ENCODE measurements around the gene KNOP1. TPM values are rescaled to one million over a fixed set of nuclear protein-coding genes. Genes with fewer than 3 reads are reported as not detected.
"Not testable (repeated sequence)": the region's sequence is repeated elsewhere in the genome, so short reads cannot be mapped to it uniquely, and the experiment has no call there.

KNOP1 gene
- total RNA-seq, 6 experiments from 2014 or later = 11.0 to 16.3 (median 13.9) TPM

- peak overlapping the region; percentile 97 for H3K4me3 Mint-ChIP-seq
- peak overlapping the region; percentile 87 for H3K27ac Mint-ChIP-seq
- H3K27me3 Mint-ChIP-seq (ENCODE audit: insufficient read depth) = no peaks in the 10 kb centered on the region; the same call in 1 of the 2 replicates
- H3K9me3 Mint-ChIP-seq = no peaks in the 10 kb centered on the region
- TF ChIP-seq CTCF (IDR thresholded peaks at IDR 0.05) = no peak
- H3K36me3 Mint-ChIP-seq (ENCODE audit: low read depth) = peaks cover 11% of the 10 kb centered on the region
- peaks cover 20% of the 10 kb centered on the region for H3K4me1 Mint-ChIP-seq (ENCODE audit: low read depth)
- no peak for DNase-seq
Observed at GRCh38 chr16:19718624-19718965, 568 bp upstream of the KNOP1 start.

- H3K4me3 Mint-ChIP-seq = peak overlapping the region; percentile 97
Observed at GRCh38 chr16:19717314-19717713, 713 bp downstream of the KNOP1 start.

GRCh38 chr16:19716728-19717127 is 1.3 kb downstream of the KNOP1 start:
- peaks cover 20% of the 10 kb centered on the region for H3K4me1 Mint-ChIP-seq (ENCODE audit: low read depth)
- H3K36me3 Mint-ChIP-seq (ENCODE audit: low read depth) = peaks cover 19% of the 10 kb centered on the region
- not testable (repeated sequence) for DNase-seq; H3K9me3 Mint-ChIP-seq; H3K27me3 Mint-ChIP-seq (ENCODE audit: insufficient read depth)
- peak overlapping the region; percentile 87 for H3K27ac Mint-ChIP-seq
- H3K4me3 Mint-ChIP-seq = peak overlapping the region; percentile 97

More at GRCh38 chr16:19717314-19717713, 713 bp downstream of the KNOP1 start:
- no peak for DNase-seq
- TF ChIP-seq CTCF (IDR thresholded peaks at IDR 0.05) = no peak
- H3K9me3 Mint-ChIP-seq = no peaks in the 10 kb centered on the region
- H3K36me3 Mint-ChIP-seq (ENCODE audit: low read depth) = peaks cover 16% of the 10 kb centered on the region
- H3K4me1 Mint-ChIP-seq (ENCODE audit: low read depth) = peaks cover 20% of the 10 kb centered on the region
- peak overlapping the region; percentile 87 for H3K27ac Mint-ChIP-seq
- H3K27me3 Mint-ChIP-seq (ENCODE audit: insufficient read depth) = no peaks in the 10 kb centered on the region; the same call in 1 of the 2 replicates

GRCh38 chr16:19716183-19716582 is 1.8 kb downstream of the KNOP1 start:
- TF ChIP-seq CTCF (IDR thresholded peaks at IDR 0.05) = no peak
- peaks cover 22% of the 10 kb centered on the region for H3K36me3 Mint-ChIP-seq (ENCODE audit: low read depth)

GRCh38 chr16:19715566-19715965 is 2.5 kb downstream of the KNOP1 start:
- TF ChIP-seq CTCF (IDR thresholded peaks at IDR 0.05) = no peak
- Mint-ChIP-seq H3K9me3 (no peaks in the 10 kb centered on the region), H3K27me3 (ENCODE audit: insufficient read depth) (no peaks in the 10 kb centered on the region; the same call in 1 of the 2 replicates), H3K4me3 (no peak overlapping the region), H3K4me1 (ENCODE audit: low read depth) (peaks cover 20% of the 10 kb centered on the region), H3K27ac (no peak overlapping the region), H3K36me3 (ENCODE audit: low read depth) (peaks cover 22% of the 10 kb centered on the region)
- no peak for DNase-seq

More at GRCh38 chr16:19716183-19716582, 1.8 kb downstream of the KNOP1 start:
- peak overlapping the region; percentile 97 for H3K4me3 Mint-ChIP-seq
- H3K27ac Mint-ChIP-seq = peak overlapping the region; percentile 42; the same call in 1 of the 2 replicates
- no peaks in the 10 kb centered on the region for H3K9me3 Mint-ChIP-seq
- H3K4me1 Mint-ChIP-seq (ENCODE audit: low read depth) = peaks cover 20% of the 10 kb centered on the region
- no peaks in the 10 kb centered on the region; the same call in 1 of the 2 replicates for H3K27me3 Mint-ChIP-seq (ENCODE audit: insufficient read depth)
- no peak for DNase-seq

- H3K4me1 Mint-ChIP-seq (ENCODE audit: low read depth) = peaks cover 20% of the 10 kb centered on the region
Observed at GRCh38 chr16:19713697-19714096, 4.3 kb downstream of the KNOP1 start.

More at GRCh38 chr16:19713697-19714096, 4.3 kb downstream of the KNOP1 start:
- no peak for DNase-seq
- peaks cover 22% of the 10 kb centered on the region for H3K36me3 Mint-ChIP-seq (ENCODE audit: low read depth)
- H3K27me3 Mint-ChIP-seq (ENCODE audit: insufficient read depth) = no peaks in the 10 kb centered on the region; the same call in 1 of the 2 replicates
- no peak overlapping the region for H3K27ac Mint-ChIP-seq
- no peaks in the 10 kb centered on the region for H3K9me3 Mint-ChIP-seq
- TF ChIP-seq CTCF (IDR thresholded peaks at IDR 0.05) = no peak
- no peak overlapping the region for H3K4me3 Mint-ChIP-seq
